Caco-2 (cell line): Measurements from ENCODE around the gene NWD2. TPM values are rescaled to one million over a fixed set of nuclear protein-coding genes. Genes with fewer than 3 reads are reported as not detected.

Source experiments
- BruUV-seq: library from RNA; stranded (reverse); fragments of 400-500 nt; replicated peaks from 2 replicates; lab custom pipeline; 2021; lab: Mats Ljungman, UMichigan
- CTCF ChIA-PET: fragments of 300-600 bp; sonication (Branson Sonifier 250); formaldehyde crosslinking; loops from one replicate; lab custom pipeline; 2022; ENCODE audit warnings: antibody characterized with exemption; lab: Charles Lee
- POLR2A ChIA-PET: fragments of 300-600 bp; sonication (Branson Sonifier 250); formaldehyde crosslinking; loops from one replicate; lab custom pipeline; 2022; ENCODE audit warnings: antibody characterized with exemption; lab: Charles Lee
- DNase-seq, 2 experiments: peaks; one replicate each; pipeline versions ENCODE4 v3.0.0 to v3.0.0-alpha.2; 2020 to 2022
- H3K27me3 ChIP-seq: replicated peaks from 2 replicates; pipeline ENCODE4 v1.6.0; 2011; ENCODE audit warnings: low read length; ENCODE audit not compliant: control insufficient read depth, insufficient read depth
- H3K36me3 ChIP-seq: 2 replicates; pipeline ENCODE4 v1.5.1; 2011; ENCODE audit warnings: low read length; ENCODE audit not compliant: control insufficient read depth, insufficient read depth
- H3K4me1 ChIP-seq: fragments of 250-450 bp; sonication (Bioruptor Pico); 2 replicates; pipeline ENCODE4 v1.5.1; 2020; ENCODE audit warnings: mild to moderate bottlenecking
- H3K4me3 ChIP-seq: 2 replicates; pipeline ENCODE4 v1.5.1; 2011; ENCODE audit warnings: low read depth, mild to moderate bottlenecking, control low read depth, low read length
- H3K9me3 ChIP-seq: fragments of 250-450 bp; sonication (Bioruptor Pico); 2 replicates; pipeline ENCODE4 v1.5.1; 2020; ENCODE audit warnings: mild to moderate bottlenecking, moderate library complexity
- H3K27ac Mint-ChIP-seq: one replicate; pipeline ENCODE4 v1.8.0; 2022; ENCODE audit warnings: mixed read lengths; ENCODE audit not compliant: unreplicated experiment
- H3K27me3 Mint-ChIP-seq: one replicate; pipeline ENCODE4 v1.8.0; 2022; ENCODE audit warnings: mixed read lengths; ENCODE audit not compliant: insufficient read depth, unreplicated experiment
- H3K36me3 Mint-ChIP-seq: one replicate; pipeline ENCODE4 v1.8.0; 2022; ENCODE audit warnings: mild to moderate bottlenecking, mixed read lengths; ENCODE audit not compliant: insufficient read depth, unreplicated experiment
- H3K4me1 Mint-ChIP-seq: one replicate; pipeline ENCODE4 v1.8.0; 2022; ENCODE audit warnings: low read depth, mixed read lengths; ENCODE audit not compliant: unreplicated experiment
- H3K4me3 Mint-ChIP-seq: one replicate; pipeline ENCODE4 v1.8.0; 2022; ENCODE audit warnings: mild to moderate bottlenecking, moderate library complexity, mixed read lengths; ENCODE audit not compliant: unreplicated experiment
- H3K9me3 Mint-ChIP-seq: one replicate; pipeline ENCODE4 v1.8.0; 2022; ENCODE audit warnings: mixed read lengths; ENCODE audit not compliant: unreplicated experiment
- intact Hi-C: fragments of 100-400 bp; cut with micrococcal nuclease; formaldehyde crosslinking; loops from one replicate; pipeline ENCODE4 v1.10.0; 2022; ENCODE audit not compliant: unreplicated experiment
- total RNA-seq: library from RNA; stranded (reverse); gene quantifications from 2 replicates; pipeline ENCODE4 v1.2.3, GENCODE V29; 2022
- TF ChIP-seq, protein P1 (sequence below), 2 experiments: fragments of 200-600 bp in 1 of 2; IDR thresholded peaks; 1 replicate in 1 of 2; 2 replicates in 1 of 2; pipeline versions ENCODE4 v1.5.1 to v1.8.0; 2011 to 2022; ENCODE audit warnings: antibody characterized with exemption in 1 of 2, control low read depth in 1 of 2, inconsistent platforms in 1 of 2, low read depth in 1 of 2, low read length in 1 of 2, mild to moderate bottlenecking in 1 of 2, moderate library complexity in 1 of 2; ENCODE audit not compliant: insufficient read depth in 1 of 2, severe bottlenecking in 1 of 2, unreplicated experiment in 1 of 2

The NWD2 gene
- total RNA-seq, 1 experiment from 2014 or later: not detected

DNA sequence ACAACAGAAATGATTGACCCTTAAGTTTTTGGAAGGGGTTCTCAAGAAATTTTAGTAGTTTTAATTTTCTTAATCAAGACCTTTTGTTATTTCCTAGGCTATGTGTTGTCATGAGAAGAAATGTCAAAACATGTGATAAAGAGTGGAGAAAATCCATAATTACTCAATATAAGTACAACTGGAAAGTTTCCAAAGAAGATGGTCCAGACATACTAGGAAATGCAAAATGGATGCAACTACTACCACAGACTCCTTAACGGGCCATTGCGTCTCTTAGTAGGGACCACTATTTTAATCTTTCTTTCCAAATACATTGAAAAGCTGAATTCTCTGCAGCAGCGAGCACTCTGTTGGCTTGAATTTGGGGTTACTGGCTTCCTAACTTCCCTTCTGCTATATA is 148.8 kb downstream of the NWD2 start:
- no peak overlapping the region for H3K27ac Mint-ChIP-seq
- no peak overlapping the region for H3K4me3 Mint-ChIP-seq
- no peak overlapping the region for H3K4me3 ChIP-seq
- ChIA-PET POLR2A (no interaction called here), CTCF (no interaction called here)
- H3K9me3 Mint-ChIP-seq: peaks cover 5% of the 10 kb centered on the region
- TF ChIP-seq, protein P1, sequence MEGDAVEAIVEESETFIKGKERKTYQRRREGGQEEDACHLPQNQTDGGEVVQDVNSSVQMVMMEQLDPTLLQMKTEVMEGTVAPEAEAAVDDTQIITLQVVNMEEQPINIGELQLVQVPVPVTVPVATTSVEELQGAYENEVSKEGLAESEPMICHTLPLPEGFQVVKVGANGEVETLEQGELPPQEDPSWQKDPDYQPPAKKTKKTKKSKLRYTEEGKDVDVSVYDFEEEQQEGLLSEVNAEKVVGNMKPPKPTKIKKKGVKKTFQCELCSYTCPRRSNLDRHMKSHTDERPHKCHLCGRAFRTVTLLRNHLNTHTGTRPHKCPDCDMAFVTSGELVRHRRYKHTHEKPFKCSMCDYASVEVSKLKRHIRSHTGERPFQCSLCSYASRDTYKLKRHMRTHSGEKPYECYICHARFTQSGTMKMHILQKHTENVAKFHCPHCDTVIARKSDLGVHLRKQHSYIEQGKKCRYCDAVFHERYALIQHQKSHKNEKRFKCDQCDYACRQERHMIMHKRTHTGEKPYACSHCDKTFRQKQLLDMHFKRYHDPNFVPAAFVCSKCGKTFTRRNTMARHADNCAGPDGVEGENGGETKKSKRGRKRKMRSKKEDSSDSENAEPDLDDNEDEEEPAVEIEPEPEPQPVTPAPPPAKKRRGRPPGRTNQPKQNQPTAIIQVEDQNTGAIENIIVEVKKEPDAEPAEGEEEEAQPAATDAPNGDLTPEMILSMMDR (IDR thresholded peaks at IDR 0.05; ENCODE audit: insufficient read depth in 1 of 2, low read depth in 1 of 2, low read length in 1 of 2, severe bottlenecking in 1 of 2, unreplicated experiment in 1 of 2): no peak
- intact Hi-C loops: no loop called here
- H3K36me3 ChIP-seq: no peaks in the 10 kb centered on the region
- no peak for DNase-seq
- BruUV-seq: no TSS peak
- no peaks in the 10 kb centered on the region for H3K9me3 ChIP-seq
- peaks cover 11% of the 10 kb centered on the region for H3K4me1 Mint-ChIP-seq
- no peaks in the 10 kb centered on the region for H3K27me3 Mint-ChIP-seq
- H3K4me1 ChIP-seq: peaks cover 12% of the 10 kb centered on the region; the same call in 1 of the 2 replicates
- H3K36me3 Mint-ChIP-seq: no peaks in the 10 kb centered on the region
- H3K27me3 ChIP-seq: no peaks in the 10 kb centered on the region

DNA sequence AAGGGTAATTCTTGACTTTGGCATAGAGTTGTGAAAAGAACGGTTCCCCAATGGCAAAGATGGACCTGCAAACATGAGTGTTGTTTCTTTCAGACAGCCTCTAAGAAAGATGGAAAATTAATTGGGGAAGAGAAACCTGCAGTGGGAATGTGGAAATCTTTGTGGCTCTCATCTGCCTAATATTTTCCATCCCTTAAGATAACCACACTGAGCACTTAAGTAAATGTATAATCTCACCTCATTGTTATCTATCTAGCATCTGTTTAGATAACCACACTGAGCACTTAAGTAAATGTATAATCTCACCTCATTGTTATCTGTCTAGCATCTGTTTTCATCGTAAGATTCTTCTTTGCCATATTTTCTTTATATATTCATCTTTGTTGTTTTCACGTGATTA is 149.3 kb downstream of the NWD2 start:
- H3K4me3 ChIP-seq: no peak overlapping the region
- TF ChIP-seq, protein P1 (IDR thresholded peaks at IDR 0.05; ENCODE audit: insufficient read depth in 1 of 2, low read depth in 1 of 2, low read length in 1 of 2, severe bottlenecking in 1 of 2, unreplicated experiment in 1 of 2): no peak
- BruUV-seq: no TSS peak
- peaks cover 12% of the 10 kb centered on the region; the same call in 1 of the 2 replicates for H3K4me1 ChIP-seq
- POLR2A ChIA-PET: no interaction called here
- CTCF ChIA-PET: no interaction called here
- H3K27ac Mint-ChIP-seq: no peak overlapping the region
- intact Hi-C loops: no loop called here
- H3K36me3 ChIP-seq: no peaks in the 10 kb centered on the region
- H3K27me3 Mint-ChIP-seq: no peaks in the 10 kb centered on the region
- H3K9me3 ChIP-seq: no peaks in the 10 kb centered on the region
- peaks cover 11% of the 10 kb centered on the region for H3K4me1 Mint-ChIP-seq
- no peak overlapping the region for H3K4me3 Mint-ChIP-seq
- no peaks in the 10 kb centered on the region for H3K36me3 Mint-ChIP-seq
- DNase-seq: no peak
- peaks cover 5% of the 10 kb centered on the region for H3K9me3 Mint-ChIP-seq
- no peaks in the 10 kb centered on the region for H3K27me3 ChIP-seq

DNA sequence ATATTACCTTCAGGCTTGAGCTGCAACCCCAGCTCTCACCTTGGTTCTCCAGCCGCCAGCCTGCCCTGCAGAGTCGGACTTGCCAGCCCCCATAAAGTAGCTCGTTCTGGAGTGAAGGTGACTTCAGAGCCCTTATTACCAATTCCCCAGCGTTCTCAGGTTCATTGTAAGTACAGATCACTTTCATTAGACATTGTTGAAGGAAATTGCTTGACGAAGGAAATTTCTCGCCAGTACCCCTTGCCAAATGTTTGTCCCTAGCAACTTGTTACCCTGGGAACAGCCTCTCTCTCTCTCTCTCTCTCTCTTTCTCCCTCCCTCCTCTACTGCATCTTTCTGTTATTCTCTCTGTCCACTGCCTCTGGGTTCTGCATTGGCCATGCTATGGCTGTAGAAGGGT is 153.0 kb downstream of the NWD2 start:
- Mint-ChIP-seq H3K9me3 (peaks cover 5% of the 10 kb centered on the region), H3K4me1 (peaks cover 11% of the 10 kb centered on the region), H3K36me3 (no peaks in the 10 kb centered on the region), H3K27ac (no peak overlapping the region), H3K27me3 (no peaks in the 10 kb centered on the region), H3K4me3 (no peak overlapping the region)
- H3K4me1 ChIP-seq: peaks cover 12% of the 10 kb centered on the region; the same call in 1 of the 2 replicates
- TF ChIP-seq, protein P1 (IDR thresholded peaks at IDR 0.05; ENCODE audit: insufficient read depth in 1 of 2, low read depth in 1 of 2, low read length in 1 of 2, severe bottlenecking in 1 of 2, unreplicated experiment in 1 of 2): no peak
- H3K9me3 ChIP-seq: no peaks in the 10 kb centered on the region
- DNase-seq: no peak
- no peak overlapping the region for H3K4me3 ChIP-seq
- no TSS peak for BruUV-seq
- no peaks in the 10 kb centered on the region for H3K36me3 ChIP-seq
- H3K27me3 ChIP-seq: no peaks in the 10 kb centered on the region
- ChIA-PET POLR2A (no interaction called here), CTCF (no interaction called here)
- intact Hi-C loops: no loop called here
